ENCODE results near the gene RPL36.

GRCh38 chr19:5663904-5664303, 26.2 kb upstream of the RPL36 start:
- TF ChIP-seq CTCF (IDR thresholded peaks at IDR 0.05) (no peak), POLR2A (IDR thresholded peaks at IDR 0.05) (no peak), POLR2AphosphoS5 (IDR thresholded peaks at IDR 0.05) (no peak), EP300 (IDR thresholded peaks at IDR 0.05) (no peak)

All from sigmoid colon (tissue), 4 donors.